H1 (cell line): Measurements from ENCODE around the gene POFUT2. TPM values are rescaled to one million over a fixed set of nuclear protein-coding genes. Genes with fewer than 3 reads are reported as not detected.

ENCODE experiments used
- CTCF ChIA-PET: fragments of 300-600 bp; sonication (Branson Sonifier 250); formaldehyde crosslinking; loops from one replicate; lab custom pipeline; 2021; ENCODE audit not compliant: partially characterized antibody; lab: Charles Lee
- POLR2A ChIA-PET: fragments of 300-600 bp; sonication (Branson Sonifier 250); formaldehyde crosslinking; loops from one replicate; lab custom pipeline; 2021; ENCODE audit warnings: inconsistent platforms; ENCODE audit not compliant: partially characterized antibody; lab: Charles Lee
- DNase-seq, 2 experiments: peaks; one replicate each; pipeline versions ENCODE4 v3.0.0 to v3.0.0-alpha.2; 2010 to 2022; ENCODE audit warnings: low spot score in 2 of 2, low read depth in 1 of 2, mixed read lengths in 1 of 2
- FAIRE-seq: peaks from 2 replicates; lab custom pipeline; 2011; peaks lifted over from hg19 to GRCh38; lab: Jason Lieb, UNC
- H2AFZ ChIP-seq: 2 replicates; pipeline ENCODE4 v1.8.1; 2012; ENCODE audit warnings: low read length, inconsistent platforms
- H2AK5ac ChIP-seq: 2 replicates; pipeline ENCODE4 v1.6.1; 2013; ENCODE audit warnings: low read depth, low read length
- H2BK120ac ChIP-seq: replicated peaks from 2 replicates; pipeline ENCODE3; 2013; ENCODE audit warnings: low read depth, low read length, inconsistent platforms
- H2BK12ac ChIP-seq: 2 replicates; pipeline ENCODE4 v1.6.1; 2013; ENCODE audit warnings: low read depth, low read length
- H2BK15ac ChIP-seq: 2 replicates; pipeline ENCODE4 v1.6.1; 2013; ENCODE audit warnings: low read length
- H2BK20ac ChIP-seq: 2 replicates; pipeline ENCODE4 v1.6.1; 2013; ENCODE audit warnings: low read length
- H2BK5ac ChIP-seq: 2 replicates; pipeline ENCODE4 v1.6.1; 2013; ENCODE audit warnings: low read depth, low read length
- H3K14ac ChIP-seq: 2 replicates; pipeline ENCODE4 v1.6.1; 2013; ENCODE audit warnings: inconsistent platforms; ENCODE audit not compliant: insufficient read length
- H3K18ac ChIP-seq: 2 replicates; pipeline ENCODE4 v1.6.1; 2013; ENCODE audit warnings: low read length; ENCODE audit errors: extremely low read depth
- H3K23ac ChIP-seq: 2 replicates; pipeline ENCODE4 v1.6.1; 2013; ENCODE audit warnings: inconsistent platforms; ENCODE audit not compliant: insufficient read length
- H3K23me2 ChIP-seq: 2 replicates; pipeline ENCODE4 v1.6.1; 2013; ENCODE audit warnings: low read depth, low read length
- H3K27ac ChIP-seq: 2 replicates; pipeline ENCODE4 v1.6.1; 2011; ENCODE audit warnings: low read depth, low read length, inconsistent platforms
- H3K27me3 ChIP-seq, 4 experiments: replicated peaks in 1 of 4; 1 replicate in 1 of 4; 2 replicates in 3 of 4; pipeline versions ENCODE4 v1.6.1 to v1.8.1; 2011 to 2013; ENCODE audit warnings: low read length in 3 of 4, mild to moderate bottlenecking in 3 of 4, inconsistent platforms in 2 of 4, mixed read lengths in 2 of 4, moderate library complexity in 1 of 4; ENCODE audit not compliant: control insufficient read depth in 3 of 4, insufficient read depth in 3 of 4; ENCODE audit errors: extremely low read depth in 1 of 4
- H3K36me3 ChIP-seq, 4 experiments: 2 replicates each; pipeline versions ENCODE4 v1.6.1 to v1.8.1; 2011 to 2013; ENCODE audit warnings: mild to moderate bottlenecking in 4 of 4, low read length in 3 of 4, moderate library complexity in 2 of 4, control low read depth in 1 of 4, inconsistent platforms in 1 of 4; ENCODE audit not compliant: insufficient read depth in 4 of 4, control insufficient read depth in 2 of 4
- H3K4ac ChIP-seq: replicated peaks from 2 replicates; pipeline ENCODE3; 2013; ENCODE audit warnings: low read length, low read depth, mixed read lengths, inconsistent platforms; ENCODE audit not compliant: insufficient read length
- H3K4me1 ChIP-seq, 4 experiments: replicated peaks in 1 of 4; 1 replicate in 1 of 4; 2 replicates in 3 of 4; pipeline versions ENCODE4 v1.6.1 to v1.8.1; 2011 to 2013; ENCODE audit warnings: low read length in 3 of 4, inconsistent platforms in 2 of 4, mixed read lengths in 1 of 4; ENCODE audit not compliant: insufficient read depth in 4 of 4, control insufficient read depth in 3 of 4
- H3K4me2 ChIP-seq, 2 experiments: 2 replicates each; pipeline versions ENCODE4 v1.6.1 to v1.8.1; 2011 to 2013; ENCODE audit warnings: low read depth in 2 of 2, low read length in 2 of 2, control low read depth in 1 of 2, inconsistent platforms in 1 of 2, mild to moderate bottlenecking in 1 of 2; ENCODE audit not compliant: insufficient read depth in 1 of 2
- H3K4me3 ChIP-seq, 4 experiments: fragments of 200-600, 300-600 bp in 1 of 4; sonication (generic), shearing (Covaris generic), sonication (Bioruptor Twin) in 1 of 4; 2 replicates each; pipeline versions ENCODE4 v1.5.1 to v1.8.1; 2011 to 2016; ENCODE audit warnings: low read length in 4 of 4, low read depth in 3 of 4, control low read depth in 2 of 4, inconsistent platforms in 2 of 4, mild to moderate bottlenecking in 2 of 4, mixed read lengths in 1 of 4, moderate library complexity in 1 of 4; ENCODE audit not compliant: insufficient read depth in 2 of 4; ENCODE audit errors: extremely low read depth in 1 of 4
- H3K56ac ChIP-seq: replicated peaks from 2 replicates; pipeline ENCODE3; 2013; ENCODE audit warnings: low read depth, mild to moderate bottlenecking, mixed read lengths, low read length, inconsistent platforms; ENCODE audit not compliant: insufficient read length
- H3K79me1 ChIP-seq: 2 replicates; pipeline ENCODE4 v1.6.1; 2013; ENCODE audit warnings: low read depth, low read length, control low read depth
- H3K79me2 ChIP-seq, 2 experiments: 2 replicates each; pipeline versions ENCODE4 v1.6.1 to v1.8.1; 2012 to 2013; ENCODE audit warnings: low read length in 2 of 2, mild to moderate bottlenecking in 2 of 2, inconsistent platforms in 1 of 2; ENCODE audit not compliant: insufficient read depth in 2 of 2, control insufficient read depth in 1 of 2
- H3K9ac ChIP-seq, 4 experiments: replicated peaks in 1 of 4; 1 replicate in 1 of 4; 2 replicates in 3 of 4; pipeline versions ENCODE4 v1.6.1 to v1.8.1; 2011 to 2013; ENCODE audit warnings: low read depth in 3 of 4, low read length in 3 of 4, control low read depth in 2 of 4, mild to moderate bottlenecking in 2 of 4, moderate library complexity in 2 of 4, inconsistent platforms in 1 of 4; ENCODE audit errors: extremely low read depth in 1 of 4
- H3K9me3 ChIP-seq, 2 experiments: 2 replicates each; pipeline versions ENCODE4 v1.6.1 to v1.8.1; 2012 to 2013; ENCODE audit warnings: mild to moderate bottlenecking in 2 of 2, moderate library complexity in 2 of 2, control low read depth in 1 of 2, inconsistent platforms in 1 of 2, low read depth in 1 of 2, low read length in 1 of 2, mixed read lengths in 1 of 2; ENCODE audit not compliant: insufficient read depth in 2 of 2
- H4K20me1 ChIP-seq, 2 experiments: replicated peaks in 1 of 2; 2 replicates each; pipeline versions ENCODE3 to v1.8.1; 2011 to 2013; ENCODE audit warnings: inconsistent platforms in 2 of 2, low read length in 2 of 2, mild to moderate bottlenecking in 1 of 2; ENCODE audit not compliant: insufficient read depth in 2 of 2, control insufficient read depth in 1 of 2
- H4K5ac ChIP-seq: 2 replicates; pipeline ENCODE4 v1.6.1; 2013; ENCODE audit warnings: low read length, low read depth, mixed read lengths, inconsistent platforms; ENCODE audit not compliant: insufficient read length
- H4K8ac ChIP-seq: 2 replicates; pipeline ENCODE4 v1.8.0; 2013; ENCODE audit warnings: mild to moderate bottlenecking, moderate library complexity, low read length, inconsistent platforms; ENCODE audit not compliant: insufficient read depth; ENCODE audit errors: extremely low read depth
- H4K91ac ChIP-seq: replicated peaks from 2 replicates; pipeline ENCODE3; 2013; ENCODE audit warnings: low read length, mixed read lengths, inconsistent platforms; ENCODE audit not compliant: insufficient read length
- ASH2L ChIP-seq: fragments of 200-600, 300-600 bp; sonication (generic); IDR thresholded peaks from one replicate; pipeline ENCODE4 v1.7.1; 2017; ENCODE audit warnings: low read length
- SRF ChIP-seq: IDR thresholded peaks from 2 replicates; pipeline ENCODE4 v1.6.1; 2011; ENCODE audit warnings: mild to moderate bottlenecking, low read depth, low read length, moderate library complexity
- WGBS, 2 experiments: shearing (Covaris generic) in 1 of 2; methylation state at CpG; one replicate each; pipeline versions ENCODE4 v1.1.6 to v1.1.7; 2013 to 2015; ENCODE audit warnings: low lambda C conversion rate in 2 of 2, mixed read lengths in 2 of 2, inconsistent platforms in 1 of 2, low coverage in 1 of 2, missing lambda C conversion rate in 1 of 2; ENCODE audit not compliant: insufficient replicate concordance in 2 of 2, insufficient coverage in 1 of 2, insufficient read length in 1 of 2; ENCODE audit errors: extremely low coverage in 1 of 2, missing lambda C conversion rate in 1 of 2; 5-methylcytosine and 5-hydroxymethylcytosine counted together
- polyA plus RNA-seq, 7 experiments: library from polyadenylated mRNA; depleted of rRNA in 3 of 7; stranded (reverse) in 5 of 7; unstranded in 2 of 7; fragments of >200 nt in 5 of 7; fragments of 200-250 nt in 2 of 7; gene quantifications; 1 replicate in 5 of 7; 2 replicates in 1 of 7; 4 replicates in 1 of 7; pipeline versions ENCODE4 v1.2.1 to v1.2.3, GENCODE V29; 2011 to 2013; ENCODE audit warnings: missing spikeins in 2 of 7, mixed read lengths in 2 of 7
- total RNA-seq: library from RNA; stranded (reverse); fragmentation: NEBNext Ultra II Directional; extraction: Animal tissue kit (Norgen Biotek cat#: 25700); gene quantifications from 2 replicates; pipeline ENCODE4 v1.2.1, GENCODE V29; 2021

The POFUT2 gene
- total and polyA plus RNA-seq, 2 of the 8 experiments (the other 6 are each of a cell fraction or from before 2014, with no cell fraction given): 13.7 to 32.1 TPM

DNA sequence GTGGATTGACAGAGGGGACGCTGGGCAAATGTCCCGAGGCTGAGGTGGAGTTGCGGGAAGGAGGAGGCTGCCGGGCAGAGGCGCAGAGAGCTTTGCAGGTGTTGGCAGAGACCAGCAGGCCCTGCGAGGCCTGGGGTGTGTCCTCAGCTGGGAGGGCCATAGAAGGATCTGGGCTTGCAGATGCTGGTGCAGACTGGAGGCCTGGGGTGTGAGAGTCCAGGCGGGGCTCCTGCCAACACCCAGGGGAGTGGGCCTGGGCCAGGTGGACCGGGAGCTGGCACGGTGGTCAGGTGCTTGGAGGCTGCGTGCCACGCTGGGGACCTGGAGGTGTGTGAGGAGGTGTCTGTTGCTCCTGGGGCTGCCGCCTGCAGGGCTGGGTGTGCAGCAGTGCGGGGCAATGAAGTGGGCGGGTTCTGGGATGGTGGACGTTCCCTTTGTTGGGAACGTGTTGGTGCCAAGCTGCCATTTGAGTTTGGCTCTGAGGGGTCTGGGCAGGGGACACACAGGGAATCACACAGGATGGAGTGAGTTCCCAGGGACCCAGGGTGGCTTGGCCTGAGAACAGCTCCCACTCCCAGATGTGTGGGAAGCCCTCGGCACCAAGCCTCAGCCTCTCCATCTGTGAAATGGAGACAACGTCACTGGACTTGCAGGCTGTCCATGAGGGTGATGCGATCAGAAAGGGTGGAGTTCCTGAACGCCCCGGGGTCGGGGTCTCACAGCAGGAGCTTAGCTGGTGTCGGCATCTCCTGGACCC, 39.9 kb upstream of the POFUT2 start:
- H2BK12ac ChIP-seq: no peak overlapping the region
- H3K23me2 ChIP-seq: peaks cover 4% of the 10 kb centered on the region
- H3K79me2 ChIP-seq: no peaks in the 10 kb centered on the region
- 92% methylated on average over 22 of the region's 23 CpGs; no CpG with 5 or more reads in 1 of the 2 experiments for WGBS, 2 experiments
- H2AFZ ChIP-seq: no peak overlapping the region
- no peaks in the 10 kb centered on the region for H3K36me3 ChIP-seq
- H4K8ac ChIP-seq: no peak overlapping the region
- no peak overlapping the region for H3K27ac ChIP-seq
- H3K9ac ChIP-seq: no peak overlapping the region
- H4K91ac ChIP-seq: no peak overlapping the region
- no peak for DNase-seq
- POLR2A ChIA-PET: interaction anchor here (1.6 kb wide), 1 partner anchor 10 kb away, joined by 4 read pairs; no protein-coding TSS in a partner anchor
- no peak overlapping the region for H3K4me2 ChIP-seq
- no peak overlapping the region for H3K14ac ChIP-seq
- H3K23ac ChIP-seq: no peak overlapping the region
- TF ChIP-seq SRF (no peak), ASH2L (no peak)
- TF ChIP-seq, all 59 proteins: peak for 0
- H2BK120ac ChIP-seq: no peak overlapping the region
- no peak overlapping the region for H2BK20ac ChIP-seq
- no peak overlapping the region for H3K4me3 ChIP-seq
- no peak overlapping the region for H2BK5ac ChIP-seq
- no peak overlapping the region for H4K5ac ChIP-seq
- no peaks in the 10 kb centered on the region for H3K79me1 ChIP-seq
- H3K4me1 ChIP-seq: peaks cover 0 to 29% (median 22%) of the 10 kb centered on the region in 4 experiments; a peak in 6 of 7 replicates
- H3K27me3 ChIP-seq: no peaks in the 10 kb centered on the region; a peak in 1 of 7 replicates
- CTCF ChIA-PET: interaction anchor here (1.1 to 1.5 kb wide), 3 partner anchors 9 to 133 kb away, joined by 3 to 4 read pairs (median 3); no protein-coding TSS in a partner anchor
- H3K18ac ChIP-seq: no peak overlapping the region
- H3K9me3 ChIP-seq: no peaks in the 10 kb centered on the region
- peaks cover 0 to 2% of the 10 kb centered on the region in 2 experiments for H4K20me1 ChIP-seq
- no peak overlapping the region for H3K4ac ChIP-seq
- H3K56ac ChIP-seq: no peak overlapping the region
- no peak overlapping the region for H2BK15ac ChIP-seq
- H2AK5ac ChIP-seq: peak overlapping the region; percentile 13; the same call in 1 of the 2 replicates
- FAIRE-seq: no peak
